Muscle of arm (tissue), 12 donors: ENCODE results near the gene ATP9B. TPM values are rescaled to one million over a fixed set of nuclear protein-coding genes. Genes with fewer than 3 reads are reported as not detected.

Experiments
- DNase-seq: peaks from one replicate; pipeline ENCODE4 v3.0.0-alpha.2; 2013
- polyA plus RNA-seq, 12 donors: library from polyadenylated mRNA; unstranded; fragments of 120-200 nt; gene quantifications; one replicate each; pipeline ENCODE4 v1.2.1, GENCODE V29; 2013; ENCODE audit not compliant: insufficient read length in 12 of 12

ATP9B gene
- polyA plus RNA-seq, 12 donors, result 12.6 to 39.8 (median 22.5) TPM; not detected in 1

DNA sequence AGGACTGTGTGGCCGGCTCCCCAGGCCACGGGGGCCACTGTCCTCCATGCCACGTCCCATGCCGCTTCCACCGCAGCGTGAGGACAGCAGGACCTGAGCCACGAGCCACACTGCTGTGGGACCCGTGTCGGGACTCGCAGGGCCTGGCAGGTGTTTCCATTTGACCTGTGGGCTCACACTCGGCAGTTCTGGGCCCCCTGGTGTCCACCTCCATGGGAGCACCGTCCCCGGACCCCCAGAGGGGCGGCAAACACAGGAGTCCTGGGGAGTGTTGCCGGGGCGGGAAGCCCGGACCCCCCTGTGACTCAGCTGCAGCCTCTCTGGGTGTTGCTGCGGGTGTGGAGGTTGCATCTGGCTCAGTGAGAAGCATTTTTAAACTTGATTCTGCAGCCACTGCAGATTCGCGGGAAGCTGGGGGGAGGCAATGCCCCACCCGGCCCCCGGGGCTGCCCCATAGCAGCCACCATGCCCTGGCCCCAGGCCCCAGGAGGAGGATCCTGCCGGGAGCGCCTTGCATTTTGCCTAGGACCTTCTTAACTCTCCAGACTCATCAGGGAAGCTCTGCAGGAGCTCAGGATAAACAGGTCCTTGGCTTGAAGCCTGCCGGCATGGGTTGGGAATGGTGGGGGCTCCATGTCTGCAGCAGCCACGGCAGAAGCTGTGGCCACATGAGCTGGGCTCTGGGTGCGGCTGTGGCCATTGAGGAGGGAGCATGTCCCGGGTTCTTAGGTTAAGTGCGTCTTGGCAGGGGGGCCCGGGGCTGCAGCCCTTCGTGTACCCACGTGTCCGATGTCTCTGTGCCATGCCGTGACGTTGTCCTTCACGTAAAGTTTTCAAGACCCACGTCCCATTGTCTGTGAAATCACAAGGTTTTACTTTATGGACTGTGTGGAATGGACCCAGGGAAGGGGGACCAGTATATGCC lies 357.4 kb downstream of the ATP9B start:
- DNase-seq, result no peak

DNA sequence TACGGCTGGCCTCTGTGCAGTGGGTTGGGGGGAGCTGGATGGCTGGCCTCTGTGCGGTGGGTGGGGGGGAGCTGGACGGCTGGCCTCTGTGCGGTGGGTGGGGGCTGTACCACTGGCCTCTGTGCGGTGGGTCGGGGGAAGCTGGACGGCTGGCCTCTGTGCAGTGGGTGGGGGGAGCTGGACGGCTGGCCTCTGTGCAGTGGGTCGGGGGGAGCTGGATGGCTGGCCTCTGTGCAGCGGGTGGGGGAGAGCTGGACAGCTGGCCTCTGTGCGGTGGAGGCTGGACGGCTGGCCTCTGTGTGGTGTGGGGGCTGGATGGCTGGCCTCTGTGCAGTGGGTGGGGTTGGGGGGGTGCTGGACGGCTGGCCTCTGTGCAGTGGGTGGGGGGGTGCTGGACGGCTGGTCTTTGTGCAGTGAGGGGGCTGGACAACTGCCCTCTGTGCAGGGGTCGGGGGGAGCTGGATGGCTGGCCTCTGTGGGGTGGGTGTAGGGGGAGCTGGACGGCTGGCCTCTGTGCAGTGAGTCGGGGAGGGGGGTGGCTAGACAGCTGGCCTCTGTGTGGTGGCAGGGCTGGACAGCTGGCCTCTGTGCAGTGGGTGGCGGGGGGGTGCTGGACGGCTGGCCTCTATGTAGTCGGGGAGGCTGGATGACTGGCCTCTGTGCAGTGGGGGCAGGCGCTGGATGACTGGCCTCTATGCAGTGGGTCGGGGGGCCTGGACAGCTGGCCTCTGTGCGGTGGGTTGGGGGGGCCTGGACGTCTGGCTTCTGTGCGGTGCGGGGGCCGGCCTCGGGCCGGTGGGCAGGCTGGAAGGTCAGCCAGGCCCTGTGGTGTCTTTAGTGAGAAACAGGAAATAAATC lies 358.4 kb downstream of the ATP9B start:
- DNase-seq, result no peak

Other genes starting within 250 kb of the ATP9B start
- gene SALL3, start 89.6 kb upstream of the ATP9B start, polyA plus RNA-seq, result under 1 TPM in 4 of 12 donors, not detected in 8; 0.03 to 0.11 (median 0.05) TPM